Stimulated activated naive CD8-positive, alpha-beta T cell treated with anti-CD3 and anti-CD28 coated beads, Interleukin-15, amount 100 ng/mL, for 72 hours (primary cell): Measurements from ENCODE around the gene EXOC3L1.

Source experiments
- ATAC-seq: fragments of 150-1000 bp; cut with Tn5 transposase; 2 replicates; pipeline ENCODE4 v1.10.0; 2021; ENCODE audit warnings: mild to moderate bottlenecking, moderate library complexity
- DNase-seq, 2 donors: peaks; one replicate each; pipeline ENCODE4 v3.0.0; 2021 to 2022
- H3K27ac Mint-ChIP-seq, 2 donors: one replicate each; pipeline ENCODE4 v1.8.0; 2022; ENCODE audit warnings: mild to moderate bottlenecking in 2 of 2, mixed read lengths in 2 of 2, moderate library complexity in 2 of 2
- H3K27me3 Mint-ChIP-seq: one replicate; pipeline ENCODE4 v1.8.0; 2022; ENCODE audit warnings: mixed read lengths
- H3K4me1 Mint-ChIP-seq: one replicate; pipeline ENCODE4 v1.8.0; 2022; ENCODE audit warnings: mild to moderate bottlenecking, mixed read lengths
- H3K4me3 Mint-ChIP-seq, 2 donors: one replicate each; pipeline ENCODE4 v1.8.0; 2022; ENCODE audit warnings: mild to moderate bottlenecking in 2 of 2, mixed read lengths in 2 of 2, moderate library complexity in 1 of 2
- H3K9me3 Mint-ChIP-seq, 2 donors: one replicate each; pipeline ENCODE4 v1.8.0; 2022; ENCODE audit warnings: mixed read lengths in 2 of 2

EXOC3L1 gene

GRCh38 chr16:67180166-67180565 is 9.8 kb downstream of the EXOC3L1 start:
- DNase-seq (no peak), ATAC-seq (no peak)
- Mint-ChIP-seq H3K9me3 (no peaks in the 10 kb centered on the region), H3K27me3 (peaks cover 50% of the 10 kb centered on the region), H3K27ac (no peak overlapping the region), H3K4me3 (no peak overlapping the region), H3K4me1 (peaks cover 47% of the 10 kb centered on the region)

- ATAC-seq: no peak
- Mint-ChIP-seq H3K4me3 (no peak overlapping the region), H3K27me3 (peaks cover 50% of the 10 kb centered on the region), H3K27ac (no peak overlapping the region), H3K9me3 (no peaks in the 10 kb centered on the region), H3K4me1 (peaks cover 46% of the 10 kb centered on the region)
- no peak for DNase-seq
Observed at GRCh38 chr16:67179421-67180080, 10.4 kb downstream of the EXOC3L1 start.

GRCh38 chr16:67177743-67178699 is 11.9 kb downstream of the EXOC3L1 start:
- peak; percentile 62 for ATAC-seq
- DNase-seq: peak in 1 of 2 donors; percentile 54
- Mint-ChIP-seq H3K4me1 (peaks cover 59% of the 10 kb centered on the region), H3K27me3 (peaks cover 63% of the 10 kb centered on the region), H3K9me3 (no peaks in the 10 kb centered on the region), H3K27ac (no peak overlapping the region), H3K4me3 (peak overlapping the region; percentile 55 to 77)

GRCh38 chr16:67176662-67177061 is 13.3 kb downstream of the EXOC3L1 start:
- no peak overlapping the region for H3K27ac Mint-ChIP-seq

GRCh38 chr16:67174706-67175231 is 15.2 kb downstream of the EXOC3L1 start:
- Mint-ChIP-seq H3K27me3 (peaks cover 94% of the 10 kb centered on the region), H3K9me3 (no peaks in the 10 kb centered on the region), H3K4me3 (peak overlapping the region in 1 of 2 donors; percentile 89), H3K27ac (no peak overlapping the region), H3K4me1 (peaks cover 82% of the 10 kb centered on the region)
- no peak for ATAC-seq
- no peak for DNase-seq

More at GRCh38 chr16:67176662-67177061, 13.3 kb downstream of the EXOC3L1 start:
- no peaks in the 10 kb centered on the region for H3K9me3 Mint-ChIP-seq
- no peak for DNase-seq
- ATAC-seq: no peak
- no peak overlapping the region for H3K4me3 Mint-ChIP-seq
- H3K4me1 Mint-ChIP-seq: peaks cover 67% of the 10 kb centered on the region
- H3K27me3 Mint-ChIP-seq: peaks cover 76% of the 10 kb centered on the region

- Mint-ChIP-seq H3K27ac (no peak overlapping the region), H3K4me1 (peaks cover 88% of the 10 kb centered on the region), H3K9me3 (no peaks in the 10 kb centered on the region), H3K27me3 (peaks cover 97% of the 10 kb centered on the region), H3K4me3 (peak overlapping the region; percentile 82 to 89)
- ATAC-seq (peak; percentile 74), DNase-seq (peak; percentile 57 to 64)
Observed at GRCh38 chr16:67173808-67174705, 15.9 kb downstream of the EXOC3L1 start.

- no peak for ATAC-seq
- Mint-ChIP-seq H3K27me3 (peaks cover 97% of the 10 kb centered on the region), H3K4me1 (peaks cover 88% of the 10 kb centered on the region), H3K4me3 (peak overlapping the region; percentile 82 to 89), H3K27ac (peak overlapping the region in 1 of 2 donors; percentile 3), H3K9me3 (no peaks in the 10 kb centered on the region)
- no peak for DNase-seq
Observed at GRCh38 chr16:67173323-67173722, 16.6 kb downstream of the EXOC3L1 start.

- Mint-ChIP-seq H3K27me3 (peaks cover 97% of the 10 kb centered on the region), H3K27ac (no peak overlapping the region), H3K4me3 (peak overlapping the region; percentile 21 to 68), H3K4me1 (peaks cover 86% of the 10 kb centered on the region), H3K9me3 (no peaks in the 10 kb centered on the region)
- ATAC-seq (no peak), DNase-seq (no peak)
Observed at GRCh38 chr16:67170949-67171649, 18.8 kb downstream of the EXOC3L1 start.

- H3K27me3 Mint-ChIP-seq: peaks cover 97% of the 10 kb centered on the region
- peak; percentile 34 for ATAC-seq
Observed at GRCh38 chr16:67170168-67170948, 19.6 kb downstream of the EXOC3L1 start, which contains the start of gene NOL3. TSS of gene NOL3 (plus strand) at chr16:67170538.

GRCh38 chr16:67169642-67170167 is 20.2 kb downstream of the EXOC3L1 start:
- peak overlapping the region; percentile 79 to 80 for H3K4me3 Mint-ChIP-seq
- H3K27me3 Mint-ChIP-seq: peaks cover 97% of the 10 kb centered on the region
- peaks cover 87% of the 10 kb centered on the region for H3K4me1 Mint-ChIP-seq
- H3K27ac Mint-ChIP-seq: no peak overlapping the region
- ATAC-seq: peak; percentile 11
- DNase-seq: peak; percentile 52 to 57
- H3K9me3 Mint-ChIP-seq: no peaks in the 10 kb centered on the region

More at GRCh38 chr16:67170168-67170948, 19.6 kb downstream of the EXOC3L1 start, which contains the start of gene NOL3:
- H3K4me1 Mint-ChIP-seq: peaks cover 86% of the 10 kb centered on the region
- H3K27ac Mint-ChIP-seq: no peak within 1 kb of the TSS
- H3K4me3 Mint-ChIP-seq: peak within 1 kb of the TSS; percentile 79 to 80
- DNase-seq: peak in 1 of 2 donors; percentile 54
- no peaks in the 10 kb centered on the region for H3K9me3 Mint-ChIP-seq

- Mint-ChIP-seq H3K4me3 (peak overlapping the region in 1 of 2 donors; percentile 3), H3K27ac (no peak overlapping the region), H3K9me3 (no peaks in the 10 kb centered on the region), H3K4me1 (peaks cover 84% of the 10 kb centered on the region), H3K27me3 (peaks cover 98% of the 10 kb centered on the region)
- DNase-seq (no peak), ATAC-seq (no peak)
Observed at GRCh38 chr16:67169011-67169451, 20.9 kb downstream of the EXOC3L1 start.

- no peak for DNase-seq
- H3K27ac Mint-ChIP-seq: no peak overlapping the region
- H3K9me3 Mint-ChIP-seq: no peaks in the 10 kb centered on the region
- no peak for ATAC-seq
- H3K4me1 Mint-ChIP-seq: peaks cover 85% of the 10 kb centered on the region
- H3K27me3 Mint-ChIP-seq: peaks cover 97% of the 10 kb centered on the region
- H3K4me3 Mint-ChIP-seq: no peak overlapping the region
Observed at GRCh38 chr16:67167588-67167987, 22.3 kb downstream of the EXOC3L1 start.

GRCh38 chr16:67166598-67167168 is 23.3 kb downstream of the EXOC3L1 start:
- no peaks in the 10 kb centered on the region for H3K9me3 Mint-ChIP-seq
- H3K4me1 Mint-ChIP-seq: peaks cover 90% of the 10 kb centered on the region
- H3K4me3 Mint-ChIP-seq: peak overlapping the region in 1 of 2 donors; percentile 65
- ATAC-seq: no peak
- H3K27me3 Mint-ChIP-seq: peaks cover 97% of the 10 kb centered on the region
- DNase-seq: no peak
- peak overlapping the region in 1 of 2 donors; percentile 65 for H3K27ac Mint-ChIP-seq
